GM19351 (cell line): ENCODE results near the gene CBLN1.

Experiments used
- ATAC-seq: cut with Tn5 transposase; IDR thresholded peaks from one replicate; pipeline ENCODE4 v1.9.1; 2021; ENCODE audit warnings: mild to moderate bottlenecking, moderate library complexity; ENCODE audit not compliant: unreplicated experiment

CBLN1 gene

GRCh38 chr16:49281480-49281842, at the start of gene CBLN1:
TSS of gene CBLN1 (minus strand) at chr16:49281838. CDS start at chr16:49281465, 373 bp downstream.
- ATAC-seq = no peak

GRCh38 chr16:49330562-49331201, 49.0 kb upstream of the CBLN1 start:
- no peak for ATAC-seq

- no peak for ATAC-seq
Observed at GRCh38 chr16:49328325-49328724, 46.7 kb upstream of the CBLN1 start.

- no peak for ATAC-seq
Observed at GRCh38 chr16:49327466-49327865, 45.8 kb upstream of the CBLN1 start.

- ATAC-seq = no peak
Observed at GRCh38 chr16:49324703-49325102, 43.1 kb upstream of the CBLN1 start.

- ATAC-seq = no peak
Observed at GRCh38 chr16:49315602-49316001, 34.0 kb upstream of the CBLN1 start.

- ATAC-seq = no peak
Observed at GRCh38 chr16:49312389-49312985, 30.8 kb upstream of the CBLN1 start.

- ATAC-seq = no peak
Observed at GRCh38 chr16:49311823-49312222, 30.2 kb upstream of the CBLN1 start.

GRCh38 chr16:49307176-49307575, 25.5 kb upstream of the CBLN1 start:
- ATAC-seq = no peak

GRCh38 chr16:49305406-49305805, 23.8 kb upstream of the CBLN1 start:
- no peak for ATAC-seq

- no peak for ATAC-seq
Observed at GRCh38 chr16:49292413-49292812, 10.8 kb upstream of the CBLN1 start.

GRCh38 chr16:49287572-49287971, 5.9 kb upstream of the CBLN1 start:
- no peak for ATAC-seq

- no peak for ATAC-seq
Observed at GRCh38 chr16:49284962-49285361, 3.3 kb upstream of the CBLN1 start.

GRCh38 chr16:49283376-49284049, 1.9 kb upstream of the CBLN1 start:
- no peak for ATAC-seq

- ATAC-seq = no peak
Observed at GRCh38 chr16:49282690-49283375, 1.2 kb upstream of the CBLN1 start.

- peak; percentile 92 for ATAC-seq
Observed at GRCh38 chr16:49281843-49282642, 405 bp upstream of the CBLN1 start.

- no peak for ATAC-seq
Observed at GRCh38 chr16:49280841-49281371, 732 bp downstream of the CBLN1 start.

- no peak for ATAC-seq
Observed at GRCh38 chr16:49280105-49280741, 1.4 kb downstream of the CBLN1 start.

GRCh38 chr16:49278944-49279725, 2.5 kb downstream of the CBLN1 start:
- ATAC-seq = no peak

- ATAC-seq = no peak
Observed at GRCh38 chr16:49278567-49278827, 3.1 kb downstream of the CBLN1 start.
